ENCODE data around the gene TSR1. TPM values are rescaled to one million over a fixed set of nuclear protein-coding genes. Genes with fewer than 3 reads are reported as not detected.

The TSR1 gene
- total and polyA plus RNA-seq, 7 donors, result 6.7 to 56.3 (median 21.9) TPM

DNA sequence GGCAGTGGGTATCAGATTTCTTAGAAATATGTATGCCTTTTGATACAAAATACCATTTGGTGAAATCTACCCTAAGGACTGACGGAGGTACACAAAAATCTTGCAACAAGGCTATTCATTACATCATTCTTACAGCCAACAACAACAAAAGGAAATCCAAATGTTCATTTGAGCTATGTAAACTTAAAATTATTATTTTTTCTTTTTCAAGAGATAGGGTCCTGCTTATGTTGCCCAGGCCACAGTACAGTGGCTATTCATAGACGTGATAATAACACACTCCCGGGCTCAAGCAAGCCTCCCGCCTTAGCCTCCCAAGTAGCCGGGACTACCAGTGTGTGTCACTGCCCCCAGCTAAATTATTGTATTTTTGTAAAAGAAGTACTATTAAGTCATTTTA lies 23.5 kb downstream of the TSR1 start:
- intact Hi-C loops (cut with DNase I), result no loop called here
- H3K27me3 ChIP-seq, result no peaks in the 10 kb centered on the region
- H3K36me3 ChIP-seq, result peaks cover 0 to under 1% (median 0%) of the 10 kb centered on the region in 4 donors
- TF ChIP-seq CTCF (IDR thresholded peaks at IDR 0.05) (no peak), POLR2A (IDR thresholded peaks at IDR 0.05) (no peak)
- DNase-seq, result no peak
- H3K4me3 ChIP-seq, result no peak overlapping the region
- WGBS, 2 donors, result 95 to 97% methylated on average over 5 of the region's 5 CpGs
- H3K9me3 ChIP-seq, result no peaks in the 10 kb centered on the region
- H3K27ac ChIP-seq, result no peak overlapping the region
- H3K4me1 ChIP-seq, result no peaks in the 10 kb centered on the region

DNA sequence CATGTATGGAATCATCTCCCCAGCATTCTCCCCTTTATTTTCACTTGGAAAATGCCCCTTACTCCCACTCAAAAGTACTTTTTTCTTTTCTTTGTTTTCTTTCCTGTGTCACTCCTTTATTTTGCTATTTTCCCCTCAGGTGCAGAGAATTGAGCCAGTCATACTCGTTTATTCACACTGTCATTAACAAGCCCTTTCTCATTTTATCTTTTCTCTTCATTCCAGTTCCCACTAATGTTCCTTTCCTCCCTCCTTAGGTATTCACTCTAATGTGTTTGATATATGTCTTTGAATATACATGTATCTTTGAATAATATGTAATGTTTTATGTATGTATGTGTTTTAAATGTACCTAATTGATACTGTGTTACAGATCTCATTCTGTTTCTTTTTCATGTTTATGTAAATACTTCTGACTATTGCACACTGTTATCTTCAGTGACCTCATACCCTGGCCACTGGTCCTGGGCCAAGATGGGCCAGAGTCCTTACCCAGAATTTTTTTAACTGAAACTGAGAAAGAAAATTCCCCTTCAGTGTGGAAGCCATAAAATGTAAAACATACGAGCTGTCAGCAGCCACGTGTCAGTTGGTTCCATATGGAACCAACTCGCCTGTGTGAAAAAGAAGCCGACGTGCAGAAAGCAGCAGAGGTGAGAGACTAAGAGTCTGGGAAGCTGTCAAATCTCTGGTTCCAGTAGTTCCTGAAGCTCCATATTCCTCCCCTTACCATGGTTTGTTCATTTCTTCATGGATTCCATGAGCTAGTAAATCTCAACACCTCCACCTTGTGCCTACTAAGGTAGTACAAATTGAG lies 26.7 kb downstream of the TSR1 start:
- H3K9me3 ChIP-seq, result no peaks in the 10 kb centered on the region
- no peak for DNase-seq
- H3K4me3 ChIP-seq, result no peak overlapping the region
- H3K36me3 ChIP-seq, result no peaks in the 10 kb centered on the region
- H3K4me1 ChIP-seq, result peaks cover 0 to under 1% (median 0%) of the 10 kb centered on the region in 4 donors
- TF ChIP-seq CTCF (IDR thresholded peaks at IDR 0.05), result no peak
- no peak for TF ChIP-seq POLR2A (IDR thresholded peaks at IDR 0.05)
- no peak overlapping the region for H3K27ac ChIP-seq
- 63 to 77% methylated on average over 6 of the region's 6 CpGs for WGBS, 2 donors
- H3K27me3 ChIP-seq, result no peaks in the 10 kb centered on the region
- intact Hi-C loops (cut with DNase I), result no loop called here

- peaks cover 0 to 24% (median 19%) of the 10 kb centered on the region in 4 donors for H3K4me1 ChIP-seq
- TF ChIP-seq CTCF (IDR thresholded peaks at IDR 0.05) (no peak), POLR2A (IDR thresholded peaks at IDR 0.05) (no peak), POLR2AphosphoS5 (IDR thresholded peaks at IDR 0.05) (no peak), EP300 (IDR thresholded peaks at IDR 0.05) (no peak)
- DNase-seq, result no peak
- H3K4me3 ChIP-seq, result no peak overlapping the region
- 91 to 95% methylated on average over 4 of the region's 4 CpGs for WGBS, 2 donors
- no peaks in the 10 kb centered on the region for H3K27me3 ChIP-seq
- H3K36me3 ChIP-seq, result peaks cover 0 to 9% (median 1%) of the 10 kb centered on the region in 4 donors
- H3K9me3 ChIP-seq, result no peaks in the 10 kb centered on the region
- intact Hi-C loops (cut with DNase I), result no loop called here
- no peak overlapping the region for H3K27ac ChIP-seq
These were observed 31.3 kb downstream of the TSR1 start for GRCh38 chr17:2304931-2305330.

DNA sequence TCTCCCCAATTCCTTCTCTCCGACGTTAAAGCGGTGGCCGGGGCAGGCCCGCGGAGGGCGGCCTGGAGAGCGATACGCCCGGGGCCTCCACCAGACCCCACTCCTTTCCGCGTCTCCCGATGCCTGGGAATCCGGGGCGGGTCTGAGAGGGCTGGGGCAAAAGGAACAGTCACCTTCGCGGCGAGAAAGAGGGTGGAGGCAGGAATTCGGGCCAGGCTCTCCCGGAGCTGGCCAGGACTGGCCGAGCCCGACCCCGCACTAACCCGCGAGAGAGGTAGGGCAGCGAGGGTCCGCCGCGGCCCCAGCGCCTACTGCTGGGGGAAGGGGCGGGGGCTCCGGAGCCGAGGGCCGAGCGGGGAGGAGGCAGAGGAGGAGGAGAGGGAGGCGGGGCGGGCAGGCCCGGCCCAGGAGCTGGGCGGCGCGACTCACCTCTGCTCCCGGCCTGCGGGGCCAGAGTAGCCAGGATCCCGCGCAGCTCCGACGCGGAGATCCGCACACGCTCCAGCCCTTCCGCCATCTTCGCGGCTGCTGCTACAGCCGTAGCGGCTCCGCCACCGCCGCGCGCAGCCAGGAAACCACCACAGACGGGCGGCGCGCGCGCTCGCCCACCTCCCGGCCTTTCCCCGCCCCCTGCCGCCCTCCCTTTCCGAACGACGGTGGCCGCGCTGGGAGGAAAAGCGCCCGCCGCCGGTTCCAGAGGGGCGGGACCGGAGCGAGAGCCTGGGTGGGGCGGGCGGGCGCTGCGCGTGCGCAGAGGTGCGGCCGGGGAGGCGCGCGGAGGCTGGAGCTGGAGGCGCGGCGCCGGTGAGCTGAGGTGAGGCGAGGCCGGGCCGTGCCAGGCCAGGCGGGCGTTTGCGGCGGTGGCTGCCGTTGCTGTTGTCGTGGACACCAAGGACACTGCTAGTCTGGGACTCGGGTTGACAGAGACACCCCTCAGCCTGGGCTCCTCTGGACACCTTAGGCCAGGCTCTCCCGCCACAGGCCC lies 32.8 kb downstream of the TSR1 start, which contains the start of the genes SMG6 and SRR:
SMG6 (minus strand) TSS at position 582 of the 985 bp plus-strand sequence; CDS start at position 517, 65 bp downstream.
SRR (plus strand) TSS at position 747 of the 985 bp plus-strand sequence. CDS start 11,611 bp downstream, outside the sequence.
- Histone ChIP-seq H3K4me3 (peak within 1 kb of the TSS; percentile 87 to 93 (median 90)), H3K36me3 (peaks cover 6 to 23% (median 8%) of the 10 kb centered on the region in 4 donors), H3K27me3 (no peaks in the 10 kb centered on the region), H3K27ac (peak within 1 kb of the TSS; percentile 86 to 95 (median 94)), H3K9me3 (no peaks in the 10 kb centered on the region), H3K4me1 (peaks cover 0 to 24% (median 19%) of the 10 kb centered on the region in 4 donors)
- intact Hi-C loops (cut with DNase I), result loop anchor here (2.0 kb wide), 1 partner anchor 33 kb away; the partner anchor contains the start of genes SGSM2 and TSR1
- peak; percentile 95 for DNase-seq
- TF ChIP-seq EP300 (IDR thresholded peaks at IDR 0.05), result no peak
- TF ChIP-seq POLR2AphosphoS5 (IDR thresholded peaks at IDR 0.05), result peak; percentile 24 to 90 (median 74)
- TF ChIP-seq POLR2A (IDR thresholded peaks at IDR 0.05), result peak; percentile 31 to 57
- no peak for TF ChIP-seq CTCF (IDR thresholded peaks at IDR 0.05)
- 0 to 1% methylated on average over 108 of the region's 108 CpGs for WGBS, 2 donors

Measured in sigmoid colon (tissue), 7 donors.